Brain microvascular endothelial cell (primary cell): ENCODE results near the gene CRABP2.

Source experiments
- DNase-seq: peaks from one replicate; pipeline ENCODE4 v3.0.0-alpha.2; 2020
- H3K27ac ChIP-seq: fragments of 250-450 bp; sonication (Bioruptor Pico); 2 replicates; pipeline ENCODE4 v1.5.1; 2020; ENCODE audit warnings: mild to moderate bottlenecking, moderate library complexity
- H3K27me3 ChIP-seq: fragments of 250-450 bp; sonication (Bioruptor Pico); replicated peaks from 2 replicates; pipeline ENCODE4 v1.5.1; 2020; ENCODE audit warnings: mild to moderate bottlenecking
- H3K36me3 ChIP-seq: fragments of 250-450 bp; sonication (Bioruptor Pico); replicated peaks from 2 replicates; pipeline ENCODE4 v1.5.1; 2020; ENCODE audit warnings: mild to moderate bottlenecking
- H3K4me3 ChIP-seq: 2 replicates; pipeline ENCODE4 v1.5.1; 2011; ENCODE audit warnings: low read depth, mild to moderate bottlenecking, control low read depth, low read length, moderate library complexity
- in situ Hi-C: cut with HindIII; loops from 2 replicates; pipeline ENCODE4 v1.10.0; 2017; ENCODE audit warnings: low sequenced_read_pairs, low pct_ligation_motif_present
- TF ChIP-seq, protein P1 (sequence below): IDR thresholded peaks from 2 replicates; pipeline ENCODE4 v1.5.1; 2011; ENCODE audit warnings: low read depth, mild to moderate bottlenecking, moderate library complexity, low read length, control low read depth, inconsistent platforms; ENCODE audit errors: missing control alignments

The CRABP2 gene

DNA sequence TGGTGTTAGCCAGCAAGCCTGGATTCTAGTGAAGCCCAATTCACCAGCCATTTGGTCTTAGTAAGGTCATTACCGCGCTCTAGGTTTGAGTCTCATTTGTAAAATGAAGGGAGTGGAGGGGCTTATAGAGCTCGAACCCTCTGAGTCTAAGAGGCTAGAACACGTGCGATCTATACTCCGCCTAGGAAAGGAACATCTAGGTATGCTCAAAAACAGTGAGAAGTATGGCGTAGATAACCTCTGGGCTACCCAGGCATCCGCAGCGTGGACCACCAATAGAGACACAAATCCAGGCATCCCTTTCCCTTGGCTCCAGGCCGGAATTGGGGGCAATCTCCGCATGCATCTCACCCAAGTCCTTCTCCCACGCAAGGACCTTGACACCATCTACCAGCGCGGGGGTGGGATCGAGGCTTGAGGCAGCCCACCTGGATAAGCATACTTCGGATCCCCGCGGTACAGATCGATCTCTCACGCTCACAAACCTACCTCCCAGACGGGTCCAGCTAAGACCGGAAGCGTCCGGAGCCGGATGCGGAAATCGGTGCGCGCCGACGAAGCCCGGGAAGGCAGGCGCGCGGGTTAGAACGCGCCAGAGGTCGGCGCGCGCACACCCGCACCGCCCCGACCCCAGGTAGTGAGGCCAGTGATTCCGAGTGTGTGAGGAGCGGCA lies 22.7 kb upstream of the CRABP2 start, which contains the start of gene METTL25B:
Gene METTL25B (plus strand): TSS at position 544 of the 673 bp plus-strand sequence. CDS start 636 bp downstream, outside the sequence.
- in situ Hi-C loops = no loop called here
- Histone ChIP-seq H3K27ac (peak within 1 kb of the TSS; percentile 86), H3K4me3 (peak within 1 kb of the TSS; percentile 96), H3K27me3 (no peaks in the 10 kb centered on the region), H3K36me3 (peaks cover 14% of the 10 kb centered on the region)
- TF ChIP-seq, protein P1, sequence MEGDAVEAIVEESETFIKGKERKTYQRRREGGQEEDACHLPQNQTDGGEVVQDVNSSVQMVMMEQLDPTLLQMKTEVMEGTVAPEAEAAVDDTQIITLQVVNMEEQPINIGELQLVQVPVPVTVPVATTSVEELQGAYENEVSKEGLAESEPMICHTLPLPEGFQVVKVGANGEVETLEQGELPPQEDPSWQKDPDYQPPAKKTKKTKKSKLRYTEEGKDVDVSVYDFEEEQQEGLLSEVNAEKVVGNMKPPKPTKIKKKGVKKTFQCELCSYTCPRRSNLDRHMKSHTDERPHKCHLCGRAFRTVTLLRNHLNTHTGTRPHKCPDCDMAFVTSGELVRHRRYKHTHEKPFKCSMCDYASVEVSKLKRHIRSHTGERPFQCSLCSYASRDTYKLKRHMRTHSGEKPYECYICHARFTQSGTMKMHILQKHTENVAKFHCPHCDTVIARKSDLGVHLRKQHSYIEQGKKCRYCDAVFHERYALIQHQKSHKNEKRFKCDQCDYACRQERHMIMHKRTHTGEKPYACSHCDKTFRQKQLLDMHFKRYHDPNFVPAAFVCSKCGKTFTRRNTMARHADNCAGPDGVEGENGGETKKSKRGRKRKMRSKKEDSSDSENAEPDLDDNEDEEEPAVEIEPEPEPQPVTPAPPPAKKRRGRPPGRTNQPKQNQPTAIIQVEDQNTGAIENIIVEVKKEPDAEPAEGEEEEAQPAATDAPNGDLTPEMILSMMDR = no peak
- peak; percentile 54 for DNase-seq

DNA sequence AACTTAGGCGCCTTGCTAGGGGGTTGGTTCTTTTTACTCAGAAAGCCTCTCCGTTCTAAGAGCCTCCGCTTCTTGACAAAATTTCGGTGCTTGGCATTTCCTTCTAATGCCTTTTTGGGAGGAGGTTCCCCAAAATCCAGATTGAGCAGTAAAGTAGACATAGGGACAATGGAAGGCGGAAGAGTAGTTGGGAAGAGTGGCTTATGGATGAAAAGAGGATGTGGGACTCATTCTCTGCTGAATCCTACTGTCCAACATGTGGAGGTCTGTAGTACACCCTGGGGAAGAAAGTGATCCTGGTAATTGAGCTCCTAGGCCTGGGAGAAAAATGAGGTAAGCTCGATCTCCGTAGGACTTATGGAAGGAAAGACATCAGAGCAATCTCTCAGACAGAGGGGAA lies 22.1 kb upstream of the CRABP2 start:
- in situ Hi-C loops = no loop called here
- H3K27ac ChIP-seq = no peak overlapping the region

DNA sequence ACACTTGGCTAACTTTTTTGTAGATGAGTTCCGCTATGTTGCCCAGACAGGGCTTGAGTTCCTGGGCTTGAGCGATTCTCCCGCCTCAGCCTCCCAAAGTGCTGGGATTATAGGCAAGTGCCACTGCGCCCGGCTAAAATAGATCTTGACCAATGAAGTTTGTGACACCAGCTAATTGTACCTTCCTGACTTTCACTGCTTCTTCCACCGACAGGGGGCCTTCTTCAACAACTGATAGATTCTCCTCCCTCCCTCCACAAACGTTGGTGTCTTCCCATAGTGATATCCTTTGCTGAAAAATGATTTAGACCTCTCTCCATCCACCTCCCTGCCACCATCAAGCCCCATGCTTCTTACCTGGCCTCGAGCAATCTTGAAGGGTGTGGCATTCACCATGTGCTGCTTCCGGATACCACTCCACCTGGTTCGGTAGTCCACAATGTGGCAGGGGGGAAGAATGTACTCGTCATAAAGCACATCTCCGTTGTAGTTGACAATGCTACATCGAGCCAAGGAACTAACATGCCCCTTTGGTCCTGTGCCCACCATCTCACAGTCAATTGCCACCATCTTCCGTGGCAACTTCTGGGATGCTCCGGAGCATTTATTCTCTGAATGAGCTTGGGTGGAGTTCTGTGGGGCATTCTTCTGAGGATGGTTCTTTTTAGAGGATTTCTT lies 21.3 kb upstream of the CRABP2 start:
- H3K27ac ChIP-seq = no peak overlapping the region
- H3K27me3 ChIP-seq = no peaks in the 10 kb centered on the region
- H3K36me3 ChIP-seq = peaks cover 23% of the 10 kb centered on the region
- peak; percentile 69 for DNase-seq
- in situ Hi-C loops = no loop called here
- TF ChIP-seq, protein P1 = peak; percentile 77
- peak overlapping the region; percentile 48 for H3K4me3 ChIP-seq

More for the DNA sequence above, 22.1 kb upstream of the CRABP2 start:
- Histone ChIP-seq H3K27me3 (no peaks in the 10 kb centered on the region), H3K36me3 (peaks cover 20% of the 10 kb centered on the region), H3K4me3 (peak overlapping the region; percentile 96)
- DNase-seq = no peak
- TF ChIP-seq, protein P1 = no peak

DNA sequence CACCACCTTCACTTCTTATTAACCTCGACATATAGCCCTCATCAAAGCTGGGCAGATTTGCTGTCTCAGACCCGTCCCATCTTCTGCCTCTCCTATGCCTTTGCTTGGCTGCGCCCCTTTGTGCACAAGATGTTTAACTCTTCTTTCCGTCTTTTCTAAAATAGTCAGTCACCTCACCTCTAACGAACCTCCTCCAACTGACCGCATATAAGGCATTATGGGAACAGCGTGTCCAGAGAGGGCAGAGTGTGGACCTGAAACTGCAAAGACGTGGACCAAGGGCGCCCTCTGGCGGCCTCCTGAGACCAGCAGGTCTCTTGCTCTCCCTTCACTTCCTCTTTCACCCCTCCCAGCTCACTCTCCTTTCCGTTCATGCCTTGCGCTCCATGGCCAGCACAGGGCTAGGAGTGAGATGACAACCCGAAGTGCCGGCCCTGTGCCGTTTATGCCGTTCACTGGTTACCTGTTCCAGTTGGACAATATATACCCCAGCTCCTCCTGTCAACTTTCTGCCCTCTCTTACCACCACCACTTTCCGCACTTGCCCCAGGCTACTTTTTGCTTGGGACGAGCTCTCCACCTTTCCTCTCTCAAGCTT lies 20.4 kb upstream of the CRABP2 start:
- Histone ChIP-seq H3K27ac (no peak overlapping the region), H3K4me3 (peak overlapping the region; percentile 48), H3K27me3 (no peaks in the 10 kb centered on the region), H3K36me3 (peaks cover 32% of the 10 kb centered on the region)
- peak; percentile 84 for DNase-seq
- in situ Hi-C loops = no loop called here
- TF ChIP-seq, protein P1 = peak; percentile 97

DNA sequence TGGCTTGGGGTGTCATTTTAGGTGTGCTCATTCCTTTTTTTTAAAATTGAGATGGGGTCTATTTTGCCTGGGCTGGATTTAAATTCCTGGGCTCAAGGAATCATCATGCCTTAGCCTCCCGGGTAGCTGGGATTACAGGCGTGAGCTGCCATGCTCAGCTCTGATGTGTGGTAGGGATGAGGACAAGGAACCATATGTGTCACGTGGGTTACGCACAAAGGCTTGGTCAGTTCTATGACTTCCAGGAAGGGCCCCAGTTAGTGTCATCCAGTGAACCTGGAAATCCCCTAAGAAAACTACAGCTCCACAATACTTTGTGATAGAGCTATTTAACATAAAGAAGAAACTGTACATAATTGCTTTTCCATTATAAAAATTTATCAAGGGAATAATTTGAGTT lies 16.2 kb upstream of the CRABP2 start:
- Histone ChIP-seq H3K36me3 (peaks cover 34% of the 10 kb centered on the region), H3K27ac (no peak overlapping the region), H3K4me3 (no peak overlapping the region), H3K27me3 (no peaks in the 10 kb centered on the region)
- no peak for DNase-seq
- in situ Hi-C loops = no loop called here
- TF ChIP-seq, protein P1 = no peak
